ENCODE results near the gene CTNNA3. TPM values are rescaled to one million over a fixed set of nuclear protein-coding genes. Genes with fewer than 3 reads are reported as not detected.

The CTNNA3 gene
- polyA plus RNA-seq, 4 donors, result 3.4 to 4.4 (median 4.0) TPM

DNA sequence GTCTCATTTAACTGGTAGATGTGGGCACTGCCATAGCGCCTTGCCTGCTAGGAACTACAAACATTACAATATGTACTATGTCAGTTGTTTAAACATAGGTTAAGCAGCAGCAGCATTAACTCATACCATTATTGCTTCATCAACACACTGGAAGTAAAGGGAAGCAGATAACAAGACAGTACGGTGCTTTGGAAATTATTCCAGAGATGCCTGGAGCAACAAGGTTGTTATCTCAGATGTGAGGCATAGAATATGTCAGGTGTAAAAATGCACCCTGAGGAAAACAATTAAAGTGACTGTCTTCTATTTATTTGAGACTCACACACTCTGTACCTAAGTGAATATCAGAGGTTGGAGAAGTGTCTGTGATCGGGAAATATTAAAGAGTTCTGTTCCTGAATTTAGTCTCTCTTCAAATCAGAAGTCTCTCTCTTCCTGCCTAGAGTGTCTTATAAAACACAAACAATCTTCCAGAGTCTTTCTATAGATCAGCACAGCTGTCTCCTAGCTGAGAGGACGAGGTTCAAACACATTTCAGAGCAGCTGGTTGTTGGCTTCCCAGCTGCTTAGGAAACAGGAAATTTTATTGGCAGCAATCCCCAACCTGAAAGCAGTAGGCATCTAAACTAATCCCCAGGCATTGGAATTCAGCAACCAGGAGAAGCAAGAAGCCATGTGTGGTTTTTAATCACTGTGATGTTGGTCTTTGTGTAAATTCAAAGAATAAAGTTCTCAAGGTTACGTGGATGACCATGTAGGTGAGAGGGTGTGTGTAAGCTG lies 1764.5 kb downstream of the CTNNA3 start:
- DNase-seq (ENCODE audit: low read depth in 4 of 4, low spot score in 3 of 4), result no peak

DNA sequence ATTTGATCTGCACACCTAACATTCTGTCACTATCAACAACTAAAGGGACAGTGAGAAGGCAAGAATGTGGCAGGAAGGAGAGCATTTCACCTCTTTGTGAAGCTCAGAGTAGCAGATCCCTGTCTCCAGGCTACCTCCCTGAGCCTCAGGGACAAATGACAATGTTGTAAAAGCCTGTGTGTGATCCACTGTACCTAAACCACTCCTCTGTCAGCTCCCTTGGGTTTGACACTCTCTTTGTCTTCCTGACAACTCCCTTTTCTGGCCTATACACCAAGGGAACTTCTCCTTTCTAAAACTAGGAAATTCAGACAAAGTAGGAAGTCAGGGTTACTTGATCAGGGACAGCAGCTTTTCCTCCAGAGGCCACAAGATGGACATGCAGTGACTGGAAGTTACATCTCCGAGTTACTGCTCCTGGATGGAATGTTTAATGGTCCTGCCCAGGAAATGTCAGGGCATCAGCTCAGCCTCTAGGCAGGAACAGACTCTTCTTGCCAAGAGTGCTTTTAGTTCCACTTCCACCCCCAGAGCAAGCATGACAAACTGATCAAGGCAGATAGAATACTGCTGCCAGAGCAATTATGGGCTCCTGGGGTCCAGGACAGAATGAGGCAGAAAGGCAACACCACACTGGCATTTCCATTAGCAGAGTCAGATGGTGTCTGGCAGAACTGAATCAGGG lies 1784.7 kb downstream of the CTNNA3 start:
- no peak for DNase-seq (ENCODE audit: low read depth in 4 of 4, low spot score in 3 of 4)

DNA sequence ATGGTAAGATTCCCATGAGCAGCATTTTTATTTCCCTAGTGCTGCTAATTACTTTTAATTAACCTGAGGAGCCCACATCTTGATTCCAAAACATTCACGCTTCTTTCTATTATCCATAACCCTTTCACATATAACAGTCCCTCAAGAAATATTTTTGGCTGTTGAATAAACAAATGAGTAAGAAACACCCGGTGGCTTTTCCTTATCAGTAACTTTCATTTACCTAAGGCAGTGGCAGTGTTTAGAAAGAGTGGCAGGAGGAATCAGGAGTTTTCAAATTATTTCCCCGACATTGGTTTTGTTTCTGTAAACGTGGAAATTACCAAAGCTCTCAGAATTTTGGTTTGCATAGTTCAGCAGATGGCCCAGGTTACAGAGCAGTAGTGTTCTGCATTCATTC lies 1785.8 kb downstream of the CTNNA3 start:
- no peak for DNase-seq (ENCODE audit: low read depth in 4 of 4, low spot score in 3 of 4)

DNA sequence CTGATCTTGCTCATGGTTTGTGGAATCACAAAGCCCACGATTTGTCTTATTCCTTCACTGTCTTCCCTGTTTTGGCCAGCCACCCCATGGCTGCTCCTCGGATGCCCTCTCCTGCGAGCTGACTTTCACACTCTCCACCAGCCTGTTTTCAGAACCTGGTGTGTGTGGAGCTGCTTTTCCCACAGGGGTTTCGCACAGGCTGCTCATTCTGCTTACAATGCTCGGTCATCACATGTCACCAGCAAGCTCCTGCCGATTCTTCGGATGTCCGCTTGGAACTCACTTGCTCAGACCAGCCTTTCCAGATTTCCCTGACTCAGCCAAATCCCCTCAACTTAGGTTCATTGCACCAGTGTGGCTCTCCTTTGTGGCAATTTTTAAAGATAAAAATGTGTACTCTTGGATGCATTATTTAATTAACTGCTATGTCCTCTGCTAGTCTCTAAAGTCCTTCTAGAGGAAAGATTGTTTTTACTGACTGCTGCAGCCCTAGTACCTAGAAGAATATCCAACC lies 1788.7 kb downstream of the CTNNA3 start:
- DNase-seq (ENCODE audit: low read depth in 4 of 4, low spot score in 3 of 4), result no peak

DNA sequence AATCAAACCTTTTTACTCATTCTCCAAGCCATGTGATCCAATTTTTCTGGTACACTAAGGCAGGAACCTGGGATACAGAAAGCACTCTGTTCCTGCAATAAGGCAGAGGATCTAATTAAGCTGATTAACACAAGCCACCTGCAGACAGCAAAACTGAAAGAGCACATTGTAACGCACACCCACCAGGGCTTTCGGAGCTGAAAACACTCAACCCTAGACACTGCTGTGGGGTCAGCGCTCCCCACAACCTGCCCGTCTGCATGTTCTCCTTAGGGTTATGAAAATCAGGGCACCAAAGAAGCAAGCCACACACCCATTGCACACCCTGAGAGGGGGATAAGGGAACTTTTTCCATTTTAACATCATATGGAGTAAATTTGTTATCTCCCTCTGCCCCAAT lies 1792.4 kb downstream of the CTNNA3 start:
- DNase-seq (ENCODE audit: low read depth in 4 of 4, low spot score in 3 of 4), result no peak

DNA sequence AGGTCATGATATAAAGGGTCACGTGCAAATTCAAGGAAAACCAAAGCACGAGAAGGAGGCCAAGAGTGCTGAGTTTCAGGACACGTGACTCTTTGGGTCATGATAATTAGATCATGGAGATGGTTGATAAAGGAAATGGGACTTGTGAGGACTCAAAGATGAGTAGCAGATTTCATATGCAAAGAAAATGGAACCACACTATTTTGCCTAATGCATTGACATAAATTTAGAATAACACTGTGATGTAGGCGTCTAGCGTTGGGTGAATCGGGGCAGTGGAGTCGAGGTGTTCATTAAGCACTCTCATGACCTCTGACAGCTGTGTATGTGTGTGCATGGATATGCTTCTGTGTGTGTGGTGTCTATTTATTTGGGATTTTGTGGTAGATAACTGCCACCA lies 1795.7 kb downstream of the CTNNA3 start:
- DNase-seq (ENCODE audit: low read depth in 4 of 4, low spot score in 3 of 4), result no peak

DNA sequence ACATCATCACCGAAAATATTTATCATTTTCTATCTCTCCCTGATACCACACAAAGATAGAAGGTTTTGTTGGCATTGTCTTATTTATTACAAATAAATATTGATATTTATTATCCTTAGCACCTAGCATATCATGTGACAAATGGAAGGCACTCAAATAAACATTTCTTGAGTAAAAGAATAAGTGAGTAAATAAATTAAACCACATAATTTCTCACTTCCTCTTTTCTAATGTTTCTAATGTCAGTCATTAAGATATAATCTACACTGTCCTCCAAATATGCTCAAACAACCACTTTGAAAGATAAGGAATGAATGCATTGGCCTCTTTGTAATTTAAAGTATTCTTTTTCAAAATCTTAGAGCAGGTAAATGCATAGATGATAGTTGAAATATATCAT lies 1797.9 kb downstream of the CTNNA3 start:
- no peak for DNase-seq (ENCODE audit: low read depth in 4 of 4, low spot score in 3 of 4)

DNA sequence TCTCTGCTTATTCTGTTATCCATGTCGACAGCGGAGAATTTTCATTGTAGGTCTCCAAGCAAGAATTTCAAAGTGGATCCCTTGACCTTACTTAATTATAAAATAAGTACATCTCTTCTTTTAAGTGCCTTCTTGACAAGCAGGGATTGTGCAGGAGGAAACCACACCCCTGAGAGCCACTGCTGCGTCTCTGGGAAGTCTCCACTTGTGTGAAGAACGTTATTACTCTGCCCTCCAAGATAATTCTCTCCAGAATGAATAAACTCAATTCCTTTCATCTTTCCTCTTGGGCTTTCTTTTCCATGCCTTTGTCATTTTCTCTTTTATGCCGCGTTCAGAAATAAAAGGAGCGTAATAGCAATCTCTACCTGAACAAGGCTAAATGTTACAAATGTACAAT lies 1801.0 kb downstream of the CTNNA3 start:
- DNase-seq (ENCODE audit: low read depth in 4 of 4, low spot score in 3 of 4), result no peak

DNA sequence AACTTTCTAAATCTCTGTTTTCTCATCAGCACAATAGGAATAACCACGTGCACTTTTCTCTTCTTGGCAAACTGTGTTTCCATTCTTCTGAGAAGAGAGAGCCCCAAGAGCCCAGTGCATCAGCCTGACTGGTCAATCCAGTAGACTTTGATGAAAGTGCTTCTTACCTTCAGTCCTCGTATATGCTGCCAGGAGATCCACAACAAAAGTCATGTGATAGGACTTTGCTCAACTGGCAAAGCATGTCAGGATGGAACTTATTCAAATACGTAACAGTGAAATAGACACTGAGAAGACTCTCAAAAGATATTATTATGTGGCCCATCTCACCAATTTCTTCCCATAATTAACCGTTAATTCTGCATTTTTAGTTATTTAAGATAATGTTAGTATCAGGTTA lies 1801.6 kb downstream of the CTNNA3 start:
- no peak for DNase-seq (ENCODE audit: low read depth in 4 of 4, low spot score in 3 of 4)

DNA sequence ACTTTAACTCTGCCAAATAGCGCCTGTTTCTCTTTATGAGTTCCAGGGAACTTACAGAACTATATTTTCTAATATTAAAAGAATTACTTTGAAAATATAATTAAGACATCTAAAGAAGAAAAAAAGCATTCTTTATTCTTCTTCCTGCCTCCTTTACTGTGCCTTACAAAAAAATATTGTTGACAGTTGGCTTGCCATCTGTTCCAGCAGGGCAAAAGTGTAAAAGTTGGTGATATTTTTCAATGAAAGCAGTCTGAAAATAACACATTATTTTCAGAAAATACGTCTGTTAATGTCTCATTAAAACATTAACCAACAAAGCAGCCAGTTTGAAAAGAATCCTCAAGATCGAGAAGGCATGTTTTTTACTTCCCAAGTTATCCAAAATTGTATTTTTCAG lies 1802.3 kb downstream of the CTNNA3 start:
- no peak for DNase-seq (ENCODE audit: low read depth in 4 of 4, low spot score in 3 of 4)

DNA sequence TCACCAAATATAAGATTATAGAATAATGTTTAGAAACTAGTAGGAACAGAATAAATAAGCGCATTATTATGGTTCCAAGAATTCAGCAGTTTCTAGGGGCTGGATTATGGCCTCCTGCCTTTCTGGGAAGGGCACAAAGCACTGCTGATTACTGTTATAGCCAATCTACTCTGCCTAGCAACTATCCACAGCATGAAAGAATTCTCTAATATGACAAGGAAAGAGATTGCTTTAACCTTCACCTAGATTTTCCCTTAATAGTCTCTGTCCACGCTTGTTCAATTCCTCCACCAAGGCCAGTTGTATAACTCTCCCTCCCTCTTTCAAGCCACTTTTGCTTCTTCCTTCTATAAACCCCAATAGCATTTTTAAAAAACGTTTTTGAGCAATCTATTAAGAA lies 1803.7 kb downstream of the CTNNA3 start:
- no peak for DNase-seq (ENCODE audit: low read depth in 4 of 4, low spot score in 3 of 4)

DNA sequence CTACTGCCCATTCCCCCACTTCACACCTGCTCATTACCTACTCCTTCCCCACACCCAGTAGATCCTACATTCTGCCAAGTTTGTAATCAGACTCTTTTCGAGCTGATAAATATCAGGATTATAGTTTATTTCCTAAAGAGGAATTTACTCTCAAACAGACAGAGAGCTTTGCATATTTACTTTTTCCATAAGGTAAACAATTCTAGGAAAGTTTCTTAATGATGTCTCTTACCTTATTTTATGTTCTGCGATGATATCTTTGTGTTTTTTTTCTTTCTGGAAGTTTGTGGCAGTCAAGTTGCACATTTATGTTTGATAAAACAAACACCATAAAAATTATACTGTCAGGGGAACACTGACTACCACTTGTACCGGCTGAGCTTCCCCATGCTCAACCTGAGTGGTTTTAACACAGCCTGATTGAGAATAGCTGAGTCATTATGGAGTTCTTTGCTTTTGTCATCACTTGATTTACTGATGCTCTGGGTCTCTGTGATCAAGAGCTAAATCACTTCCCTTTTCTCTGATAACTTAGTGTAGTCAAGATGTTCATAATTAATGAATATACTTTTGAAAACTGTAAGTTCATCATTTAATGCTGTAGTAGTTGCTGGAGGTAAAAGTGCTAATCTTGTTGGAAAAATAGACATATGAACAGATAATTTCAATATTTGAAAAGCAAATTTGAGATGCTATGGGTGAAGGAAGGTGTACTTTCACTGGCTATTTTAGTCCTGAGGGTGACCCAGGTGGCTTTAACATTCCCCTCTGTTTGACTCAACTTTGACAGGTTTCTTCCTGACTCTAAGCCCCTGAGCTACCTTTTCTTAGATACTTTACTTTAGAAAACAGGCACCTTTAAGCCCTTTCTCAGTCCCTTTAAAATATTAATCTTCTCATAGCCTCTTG lies 1804.7 kb downstream of the CTNNA3 start:
- DNase-seq (ENCODE audit: low read depth in 4 of 4, low spot score in 3 of 4), result no peak

DNA sequence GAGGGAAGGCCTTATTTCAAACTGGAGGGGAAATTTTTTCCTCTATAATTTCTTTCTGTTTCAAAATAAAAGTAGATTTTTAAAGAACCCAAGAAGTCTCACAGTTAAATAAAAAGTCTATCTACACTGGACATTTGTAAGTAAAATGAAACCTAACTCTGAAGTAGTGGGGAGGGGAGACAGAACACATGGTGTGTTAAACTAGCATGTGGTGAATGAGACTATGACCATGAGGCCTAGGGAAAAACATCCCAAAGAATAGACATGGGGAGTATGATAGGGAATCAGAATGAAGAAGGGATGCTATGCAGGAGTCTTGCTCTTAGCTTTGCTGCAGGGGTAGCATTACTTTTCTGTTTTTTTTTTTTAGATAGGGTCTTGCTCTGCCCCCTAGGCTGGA lies 1831.5 kb downstream of the CTNNA3 start:
- DNase-seq (ENCODE audit: low read depth in 4 of 4, low spot score in 3 of 4), result no peak

DNA sequence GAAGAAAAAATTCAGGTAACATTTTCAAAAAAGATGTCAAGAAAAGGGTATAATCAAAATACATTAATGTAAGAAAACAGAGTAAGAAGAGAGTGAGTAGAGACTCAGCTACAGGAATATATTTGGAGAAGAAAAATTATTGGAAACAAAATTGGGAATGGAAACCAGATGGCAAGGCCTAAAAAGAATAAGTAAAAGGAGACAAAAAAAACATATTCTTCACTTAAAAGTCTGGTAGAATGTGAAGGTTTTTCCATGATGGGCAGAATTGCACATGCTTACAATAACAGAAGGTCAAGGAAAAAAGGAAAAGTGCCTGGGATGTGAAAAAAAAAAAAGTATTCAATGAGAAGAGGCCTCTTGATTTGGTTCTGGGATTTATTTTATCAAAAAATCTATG lies 1832.0 kb downstream of the CTNNA3 start:
- DNase-seq (ENCODE audit: low read depth in 4 of 4, low spot score in 3 of 4), result no peak

Other genes starting within 250 kb of the CTNNA3 start
- gene DNAJC12, start 142.0 kb upstream of the CTNNA3 start, polyA plus RNA-seq (ENCODE audit: insufficient read length in 4 of 4), result 10 to 100 TPM; 12.1 to 16.0 (median 14.5) TPM
- gene SIRT1, start 188.5 kb upstream of the CTNNA3 start, polyA plus RNA-seq (ENCODE audit: insufficient read length in 4 of 4), result 10 to 100 TPM; 37.1 to 56.6 (median 51.5) TPM